H9 (cell line): ENCODE results near the gene HS1BP3. TPM values are rescaled to one million over a fixed set of nuclear protein-coding genes. Genes with fewer than 3 reads are reported as not detected.

Source experiments
- DNase-seq: peaks from one replicate; pipeline ENCODE4 v3.0.0-alpha.2; 2017
- H2AFZ ChIP-seq: one replicate; pipeline ENCODE4 v1.6.1; 2013; ENCODE audit warnings: mild to moderate bottlenecking, low read length, control low read depth, moderate library complexity
- H2AK5ac ChIP-seq: 2 replicates; pipeline ENCODE4 v1.6.1; 2013; ENCODE audit warnings: low read length, control low read depth, mixed read lengths; ENCODE audit not compliant: insufficient read length
- H2BK120ac ChIP-seq: one replicate; pipeline ENCODE4 v1.6.1; 2013; ENCODE audit warnings: low read depth, mild to moderate bottlenecking, low read length, control low read depth, inconsistent platforms; ENCODE audit not compliant: poor library complexity, severe bottlenecking
- H2BK12ac ChIP-seq: 2 replicates; pipeline ENCODE4 v1.6.1; 2013; ENCODE audit warnings: low read length, control low read depth, mixed read lengths, low read depth; ENCODE audit not compliant: insufficient read length
- H2BK15ac ChIP-seq: 2 replicates; pipeline ENCODE4 v1.6.1; 2013; ENCODE audit warnings: low read depth, low read length, control low read depth
- H2BK20ac ChIP-seq: one replicate; pipeline ENCODE4 v1.6.1; 2013; ENCODE audit warnings: low read depth, mild to moderate bottlenecking, low read length, control low read depth, inconsistent platforms; ENCODE audit not compliant: poor library complexity, severe bottlenecking
- H2BK5ac ChIP-seq: 2 replicates; pipeline ENCODE4 v1.6.1; 2013; ENCODE audit warnings: low read length, control low read depth, mixed read lengths; ENCODE audit not compliant: insufficient read length
- H3K14ac ChIP-seq: 2 replicates; pipeline ENCODE4 v1.6.1; 2013; ENCODE audit warnings: low read length, control low read depth; ENCODE audit not compliant: insufficient read depth
- H3K18ac ChIP-seq: 2 replicates; pipeline ENCODE4 v1.6.1; 2013; ENCODE audit warnings: low read depth, mild to moderate bottlenecking, mixed read lengths, low read length, control low read depth; ENCODE audit not compliant: insufficient read length
- H3K23ac ChIP-seq: 2 replicates; pipeline ENCODE4 v1.6.1; 2013; ENCODE audit warnings: low read length, control low read depth, mixed read lengths, low read depth; ENCODE audit not compliant: insufficient read length
- H3K23me2 ChIP-seq: 2 replicates; pipeline ENCODE4 v1.6.1; 2013; ENCODE audit warnings: low read depth, mild to moderate bottlenecking, mixed read lengths, low read length, control low read depth; ENCODE audit not compliant: insufficient read length, poor library complexity, severe bottlenecking
- H3K27ac ChIP-seq: 2 replicates; pipeline ENCODE4 v1.5.1; 2013; ENCODE audit warnings: low read length, control low read depth, mixed read lengths, low read depth; ENCODE audit not compliant: insufficient read length
- H3K27me3 ChIP-seq: 2 replicates; pipeline ENCODE4 v1.6.1; 2013; ENCODE audit warnings: low read length, control low read depth, inconsistent platforms; ENCODE audit not compliant: insufficient read depth
- H3K4ac ChIP-seq: 2 replicates; pipeline ENCODE4 v1.6.1; 2013; ENCODE audit warnings: low read depth, mild to moderate bottlenecking, control low read depth, inconsistent platforms, low read length, moderate library complexity
- H3K4me1 ChIP-seq: 2 replicates; pipeline ENCODE4 v1.6.1; 2013; ENCODE audit warnings: low read length, control low read depth, inconsistent platforms; ENCODE audit not compliant: insufficient read depth
- H3K4me2 ChIP-seq: 2 replicates; pipeline ENCODE4 v1.6.1; 2013; ENCODE audit warnings: low read length, control low read depth, mixed read lengths; ENCODE audit not compliant: insufficient read length, insufficient read depth
- H3K56ac ChIP-seq: 2 replicates; pipeline ENCODE4 v1.6.1; 2013; ENCODE audit warnings: low read depth, mild to moderate bottlenecking, mixed read lengths, low read length, control low read depth; ENCODE audit not compliant: insufficient read length
- H3K79me1 ChIP-seq: 2 replicates; pipeline ENCODE4 v1.6.1; 2013; ENCODE audit warnings: low read depth, mild to moderate bottlenecking, moderate library complexity, low read length, control low read depth, inconsistent platforms; ENCODE audit not compliant: insufficient read depth, poor library complexity, severe bottlenecking
- H3K79me2 ChIP-seq: 2 replicates; pipeline ENCODE4 v1.6.1; 2013; ENCODE audit warnings: low read length, control low read depth, inconsistent platforms; ENCODE audit not compliant: insufficient read depth
- H3K9ac ChIP-seq: 2 replicates; pipeline ENCODE4 v1.6.1; 2013; ENCODE audit warnings: low read length, control low read depth, mixed read lengths; ENCODE audit not compliant: insufficient read length; ENCODE audit errors: extremely low read depth
- H3K9me3 ChIP-seq: one replicate; pipeline ENCODE4 v1.6.1; 2013; ENCODE audit warnings: low read depth, low read length, inconsistent platforms; ENCODE audit not compliant: control insufficient read depth
- H3T11ph ChIP-seq: one replicate; pipeline ENCODE4 v1.6.1; 2013; ENCODE audit warnings: mild to moderate bottlenecking, low read length, control low read depth, inconsistent platforms
- H4K20me1 ChIP-seq: one replicate; pipeline ENCODE4 v1.6.1; 2013; ENCODE audit not compliant: control insufficient read depth, insufficient read length, insufficient read depth
- H4K5ac ChIP-seq: 2 replicates; pipeline ENCODE4 v1.6.1; 2013; ENCODE audit warnings: low read depth, mild to moderate bottlenecking, mixed read lengths, low read length, control low read depth; ENCODE audit not compliant: insufficient read length
- H4K8ac ChIP-seq: replicated peaks from 2 replicates; pipeline ENCODE4 v1.6.1; 2013; ENCODE audit warnings: low read length, control low read depth, mixed read lengths, low read depth; ENCODE audit not compliant: insufficient read length
- H4K91ac ChIP-seq: 2 replicates; pipeline ENCODE4 v1.6.1; 2013; ENCODE audit warnings: low read depth, mild to moderate bottlenecking, moderate library complexity, mixed read lengths, low read length, control low read depth; ENCODE audit not compliant: insufficient read length
- H3K27ac Mint-ChIP-seq, 3 experiments: 2 replicates in 2 of 3; 3 replicates in 1 of 3; pipeline ENCODE4 v1.8.0; 2020 to 2021; ENCODE audit warnings: mixed read lengths in 3 of 3, mild to moderate bottlenecking in 1 of 3, moderate library complexity in 1 of 3
- H3K27me3 Mint-ChIP-seq: 2 replicates; pipeline ENCODE4 v1.8.0; 2021; ENCODE audit warnings: low read depth, mild to moderate bottlenecking, moderate library complexity, mixed read lengths
- H3K36me3 Mint-ChIP-seq, 3 experiments: 2 replicates in 2 of 3; 3 replicates in 1 of 3; pipeline ENCODE4 v1.8.0; 2020 to 2021; ENCODE audit warnings: low read depth in 3 of 3, mixed read lengths in 3 of 3; ENCODE audit not compliant: insufficient read depth in 1 of 3
- H3K4me1 Mint-ChIP-seq, 2 experiments: 2 replicates each; pipeline ENCODE4 v1.8.0; 2020; ENCODE audit warnings: mixed read lengths in 2 of 2
- H3K4me3 Mint-ChIP-seq, 2 experiments: 2 replicates in 1 of 2; 3 replicates in 1 of 2; pipeline ENCODE4 v1.8.0; 2020 to 2021; ENCODE audit warnings: mild to moderate bottlenecking in 2 of 2, mixed read lengths in 2 of 2, moderate library complexity in 1 of 2
- H3K9me3 Mint-ChIP-seq, 2 experiments: 2 replicates in 1 of 2; 3 replicates in 1 of 2; pipeline ENCODE4 v1.8.0; 2020; ENCODE audit warnings: mild to moderate bottlenecking in 2 of 2, mixed read lengths in 2 of 2, moderate library complexity in 1 of 2
- WGBS: extraction: QIAGEN DNeasy Blood & Tissue Kit; methylation state at CpG from one replicate; pipeline ENCODE4 v1.1.7; 2013; ENCODE audit warnings: missing lambda C conversion rate, low lambda C conversion rate, mixed read lengths; ENCODE audit not compliant: insufficient read length; ENCODE audit errors: extremely low coverage; 5-methylcytosine and 5-hydroxymethylcytosine counted together
- total RNA-seq: library from RNA; stranded (reverse); gene quantifications from 2 replicates; pipeline ENCODE4 v1.2.1, GENCODE V29; 2021
- TF ChIP-seq, protein P1 (sequence below): fragments of 200-600 bp; sonication (generic); conservative IDR thresholded peaks from 3 replicates; pipeline ENCODE4 v1.8.0; 2021; ENCODE audit warnings: antibody characterized with exemption, mild to moderate bottlenecking

HS1BP3 gene
- total RNA-seq, 1 experiment from 2014 or later: 11.1 TPM

DNA sequence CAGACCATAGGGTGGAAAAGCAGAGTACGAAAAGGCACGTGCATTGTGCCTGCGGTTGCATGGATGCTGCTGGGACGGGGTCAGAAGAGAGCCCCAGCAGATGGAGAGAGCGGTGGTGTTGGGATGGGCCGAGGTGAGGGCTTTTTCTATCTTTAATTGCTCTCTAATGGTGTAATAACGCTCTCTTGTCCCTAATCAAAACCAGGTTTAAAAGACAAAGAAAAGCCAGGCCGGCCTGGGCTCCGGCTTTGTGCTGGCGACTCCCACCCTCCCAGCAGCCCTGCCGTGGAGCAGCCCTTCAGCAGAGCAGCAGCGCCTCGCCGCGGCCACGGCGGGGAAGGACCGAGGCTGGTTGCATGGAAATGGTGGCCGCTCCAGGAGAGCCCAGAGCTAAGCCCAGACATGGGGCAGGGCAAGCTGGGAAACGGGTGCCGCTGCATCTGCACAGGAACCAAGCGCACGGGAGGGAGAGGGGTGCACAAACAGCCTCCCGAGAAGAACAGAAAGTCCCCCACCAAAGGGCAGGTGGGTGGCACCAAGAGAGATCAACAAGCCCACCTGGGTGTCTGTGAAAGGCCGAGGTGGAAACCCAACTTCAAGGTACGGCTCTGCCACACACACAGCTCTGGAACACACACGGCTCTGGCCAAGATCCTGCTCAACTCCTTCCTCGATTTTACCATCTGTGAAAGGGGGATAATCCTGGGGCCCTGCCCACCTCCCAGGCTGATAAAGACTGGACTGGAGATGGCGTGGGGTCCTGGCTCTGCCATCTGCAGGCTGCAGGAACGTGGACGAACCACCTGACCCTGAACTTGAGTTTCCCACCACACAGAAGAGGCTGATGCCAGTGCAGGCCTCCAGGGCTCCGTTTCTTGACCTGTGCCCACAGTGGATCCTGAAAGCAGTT lies 15.0 kb downstream of the HS1BP3 start:
- no peak overlapping the region for H3T11ph ChIP-seq
- H3K9me3 ChIP-seq: no peaks in the 10 kb centered on the region
- no peaks in the 10 kb centered on the region for H3K79me2 ChIP-seq
- H3K27me3 Mint-ChIP-seq: no peaks in the 10 kb centered on the region
- H2BK120ac ChIP-seq: no peak overlapping the region
- no peak overlapping the region for H4K8ac ChIP-seq
- H2BK15ac ChIP-seq: no peak overlapping the region
- no peak overlapping the region for H3K23ac ChIP-seq
- H3K4me1 ChIP-seq: no peaks in the 10 kb centered on the region; the same call in 1 of the 2 replicates
- no peaks in the 10 kb centered on the region for H3K79me1 ChIP-seq
- no peak overlapping the region for H2BK5ac ChIP-seq
- no peak overlapping the region for H3K4me2 ChIP-seq
- H3K27ac ChIP-seq: no peak overlapping the region
- no peak overlapping the region for H4K91ac ChIP-seq
- H3K27ac Mint-ChIP-seq: peak overlapping the region in 2 of 3 experiments; percentile 44 to 93; a peak in 3 of 7 replicates
- WGBS: no CpG with 5 or more reads among the region's 32 CpGs
- TF ChIP-seq, protein P1, sequence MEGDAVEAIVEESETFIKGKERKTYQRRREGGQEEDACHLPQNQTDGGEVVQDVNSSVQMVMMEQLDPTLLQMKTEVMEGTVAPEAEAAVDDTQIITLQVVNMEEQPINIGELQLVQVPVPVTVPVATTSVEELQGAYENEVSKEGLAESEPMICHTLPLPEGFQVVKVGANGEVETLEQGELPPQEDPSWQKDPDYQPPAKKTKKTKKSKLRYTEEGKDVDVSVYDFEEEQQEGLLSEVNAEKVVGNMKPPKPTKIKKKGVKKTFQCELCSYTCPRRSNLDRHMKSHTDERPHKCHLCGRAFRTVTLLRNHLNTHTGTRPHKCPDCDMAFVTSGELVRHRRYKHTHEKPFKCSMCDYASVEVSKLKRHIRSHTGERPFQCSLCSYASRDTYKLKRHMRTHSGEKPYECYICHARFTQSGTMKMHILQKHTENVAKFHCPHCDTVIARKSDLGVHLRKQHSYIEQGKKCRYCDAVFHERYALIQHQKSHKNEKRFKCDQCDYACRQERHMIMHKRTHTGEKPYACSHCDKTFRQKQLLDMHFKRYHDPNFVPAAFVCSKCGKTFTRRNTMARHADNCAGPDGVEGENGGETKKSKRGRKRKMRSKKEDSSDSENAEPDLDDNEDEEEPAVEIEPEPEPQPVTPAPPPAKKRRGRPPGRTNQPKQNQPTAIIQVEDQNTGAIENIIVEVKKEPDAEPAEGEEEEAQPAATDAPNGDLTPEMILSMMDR: peak; percentile 98
- no peak overlapping the region for H3K4me3 Mint-ChIP-seq
- H3K14ac ChIP-seq: peak overlapping the region; percentile 69
- no peak overlapping the region for H4K5ac ChIP-seq
- H2BK20ac ChIP-seq: no peak overlapping the region
- H2BK12ac ChIP-seq: no peak overlapping the region
- H3K23me2 ChIP-seq: no peaks in the 10 kb centered on the region
- peak; percentile 93 for DNase-seq
- peaks cover 0 to 4% (median 2%) of the 10 kb centered on the region in 3 experiments; a peak in 3 of 7 replicates for H3K36me3 Mint-ChIP-seq
- H3K4me1 Mint-ChIP-seq: peaks cover 27 to 31% of the 10 kb centered on the region in 2 experiments
- no peak overlapping the region for H2AFZ ChIP-seq
- H3K4ac ChIP-seq: no peak overlapping the region
- H4K20me1 ChIP-seq: no peaks in the 10 kb centered on the region
- H2AK5ac ChIP-seq: no peak overlapping the region
- no peak overlapping the region for H3K9ac ChIP-seq
- no peaks in the 10 kb centered on the region for H3K9me3 Mint-ChIP-seq
- peak overlapping the region; percentile 72 for H3K18ac ChIP-seq
- H3K56ac ChIP-seq: no peak overlapping the region
- H3K27me3 ChIP-seq: no peaks in the 10 kb centered on the region
